Stimulated activated CD4-positive, alpha-beta T cell treated with anti-CD3 and anti-CD28 coated beads, Interleukin-4, amount 100 ng/mL, for 4 hours (primary cell): ENCODE results near the gene IRAK1.
A peak's percentile ranks its signal among the peaks of the same experiment; 100 is the strongest.

Source experiments
- DNase-seq, 2 experiments: peaks; one replicate each; pipeline ENCODE4 v3.0.0-alpha.2; 2020

Gene IRAK1

DNA sequence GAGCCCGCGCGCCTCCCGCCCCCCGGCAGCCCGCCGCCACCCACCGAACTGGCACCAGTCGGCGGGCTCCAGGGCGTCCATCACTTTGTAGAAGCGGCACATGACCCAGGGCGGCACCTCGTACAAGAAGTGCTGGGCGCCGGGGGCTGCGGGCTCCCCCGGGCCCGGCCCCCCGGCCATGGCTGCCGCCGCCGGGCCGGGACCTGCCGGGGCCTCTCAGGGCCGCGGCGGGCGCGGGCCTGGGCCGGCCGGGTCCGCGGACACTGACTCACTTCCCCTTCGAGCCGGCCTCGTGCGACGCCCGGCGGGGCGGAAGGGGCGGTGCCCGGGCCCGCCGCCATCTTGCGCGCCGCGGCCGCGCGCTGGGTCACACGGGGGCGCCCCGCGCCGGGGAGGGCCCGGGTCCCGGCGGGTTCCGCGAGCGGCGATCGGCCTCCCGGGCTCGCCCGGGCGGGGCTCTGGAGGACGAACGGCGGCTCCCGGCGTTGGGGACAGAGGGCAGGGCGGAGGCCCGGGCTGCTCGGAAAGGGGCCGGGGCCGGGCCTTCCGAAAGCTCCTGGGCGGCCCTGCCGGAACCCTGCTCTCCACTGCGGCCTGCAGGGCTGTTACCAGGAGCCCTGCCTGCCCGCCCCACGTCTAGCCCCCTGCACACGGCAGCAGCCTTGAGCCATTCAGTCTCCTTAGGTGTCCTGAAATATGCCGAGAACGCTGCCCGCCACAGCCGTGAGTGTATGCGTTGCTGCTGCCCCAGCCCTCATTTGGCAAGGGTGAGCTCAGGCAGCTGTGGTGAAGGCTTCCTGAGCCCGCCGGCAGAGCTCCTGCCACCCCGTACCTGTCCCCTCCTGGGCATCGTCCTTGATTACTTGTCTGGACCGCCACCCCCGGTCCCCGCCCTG is at the start of gene IRAK1:
IRAK1 (minus strand) TSS at position 270 of the 896 bp plus-strand sequence; CDS start at position 180, 90 bp downstream.
- peak; percentile 48 to 60 for DNase-seq

DNA sequence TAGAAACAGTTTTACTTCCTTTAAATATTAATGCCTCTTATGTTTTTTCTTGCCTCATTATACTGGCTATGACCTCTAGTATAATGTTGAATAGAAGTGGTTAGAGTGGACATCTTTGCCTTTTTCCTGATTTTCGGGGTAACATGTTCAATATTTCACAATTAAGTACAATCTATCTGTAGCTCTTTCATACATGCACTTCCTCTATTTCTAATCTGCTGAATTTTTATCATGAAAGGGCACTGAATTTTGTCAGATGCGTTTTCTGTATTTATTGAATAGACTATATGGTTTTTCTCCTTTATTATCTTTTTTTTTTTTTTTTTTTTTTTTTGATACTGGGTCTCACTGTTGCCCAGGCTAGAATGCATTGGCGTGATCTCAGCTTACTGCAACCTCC is 48.9 kb upstream of the IRAK1 start:
- DNase-seq, result no peak

DNA sequence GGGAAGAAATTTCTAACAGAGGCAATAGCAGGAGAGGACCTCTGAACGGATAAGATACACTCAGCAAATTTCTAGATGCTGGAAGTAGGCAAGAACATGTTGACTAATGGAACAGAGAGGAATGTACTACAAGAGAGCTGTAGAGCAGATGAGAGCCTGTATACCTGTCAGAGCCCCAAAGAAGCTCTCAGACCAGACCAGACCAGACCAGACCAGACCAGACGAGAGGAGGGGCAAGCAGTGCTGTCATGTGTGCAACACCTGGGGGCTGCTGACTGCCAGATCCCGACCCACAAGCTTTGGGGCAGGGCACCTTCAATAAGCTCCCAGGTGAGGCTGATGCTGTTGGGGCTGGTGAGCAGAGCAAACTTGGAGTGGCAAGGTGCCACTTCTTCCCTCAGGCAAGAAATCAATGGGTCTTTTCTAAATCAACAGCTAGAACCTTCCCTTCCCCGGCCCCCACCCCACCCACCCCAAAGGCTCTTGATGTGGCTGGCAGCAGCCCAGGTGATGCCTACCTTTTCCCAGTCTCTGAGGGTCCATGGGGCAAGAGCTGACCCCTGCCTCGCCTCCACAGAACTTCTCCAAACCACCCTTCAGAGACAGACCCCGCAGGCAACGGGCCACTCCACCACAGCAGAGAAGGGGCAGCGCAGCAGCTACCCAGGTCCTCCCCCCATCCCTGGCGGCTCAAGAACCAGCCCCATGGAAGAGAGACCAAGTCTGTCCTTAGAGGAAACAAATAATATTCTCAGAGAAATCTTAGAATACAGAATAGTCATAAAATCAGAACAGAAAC is 45.1 kb upstream of the IRAK1 start:
- no peak for DNase-seq

GRCh38 chrX:154063234-154063633 is 43.5 kb upstream of the IRAK1 start:
- peak; percentile 7 to 9 for DNase-seq

- DNase-seq, result no peak
Measured at GRCh38 chrX:154061801-154062200, 42.1 kb upstream of the IRAK1 start.

- DNase-seq, result no peak
Measured at GRCh38 chrX:154059729-154060245, 40.1 kb upstream of the IRAK1 start.

DNA sequence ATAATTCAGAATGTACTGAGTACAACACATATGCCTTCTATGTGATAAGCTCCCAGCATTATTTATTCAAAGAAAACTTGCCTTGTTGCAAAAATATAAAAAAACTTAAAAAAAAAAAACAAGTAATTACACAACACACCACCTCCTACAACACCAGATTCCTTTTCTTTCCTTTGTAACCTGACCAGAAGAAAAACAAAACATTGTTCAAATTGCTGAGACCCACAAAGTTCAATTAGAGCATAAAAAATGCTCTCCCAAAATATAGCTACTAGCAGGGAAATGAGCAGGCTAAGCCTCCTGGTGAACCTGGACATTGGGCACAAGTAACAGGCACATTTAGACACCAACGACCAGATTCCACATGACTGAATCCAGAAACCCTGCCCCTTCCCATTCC is 39.5 kb upstream of the IRAK1 start:
- no peak for DNase-seq

DNA sequence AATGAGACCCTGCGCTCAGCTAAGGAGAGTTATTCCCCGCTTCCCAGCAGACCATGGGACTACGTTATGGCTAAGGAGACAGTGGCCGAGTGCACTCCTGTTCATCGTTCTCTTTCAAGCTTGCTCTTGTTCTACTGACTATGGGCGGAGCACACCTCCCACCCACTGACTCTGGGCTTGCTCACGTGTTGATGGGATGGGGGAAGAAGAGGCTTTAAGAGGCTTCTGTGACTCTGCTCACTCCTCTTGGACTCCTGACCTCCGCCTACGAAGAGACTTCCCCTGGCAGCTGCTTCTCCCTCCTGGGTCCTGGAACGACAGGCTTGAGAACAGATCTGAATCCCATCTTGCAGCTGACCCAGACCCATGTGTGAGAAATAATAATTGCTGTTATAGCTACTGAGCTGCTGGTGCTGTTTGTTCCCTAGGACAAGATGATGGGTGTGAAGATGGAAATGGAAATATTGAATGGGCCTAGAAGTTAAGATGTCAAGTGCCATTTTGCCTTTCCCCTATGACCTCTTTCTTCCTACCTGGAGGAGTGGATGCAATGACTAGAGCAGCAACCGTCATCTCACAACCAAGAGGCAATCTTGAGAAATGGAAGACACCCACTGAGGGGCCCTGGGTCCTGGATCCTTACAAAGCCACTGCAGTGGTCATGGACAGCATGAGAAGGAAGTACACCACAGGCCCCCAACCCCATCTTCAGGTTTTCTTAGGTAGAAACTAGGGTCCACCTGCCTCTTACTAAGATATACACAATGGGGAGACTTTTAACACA is 38.7 kb upstream of the IRAK1 start:
- DNase-seq, result no peak

- DNase-seq, result no peak
Measured at GRCh38 chrX:154057791-154058190, 38.1 kb upstream of the IRAK1 start.

DNA sequence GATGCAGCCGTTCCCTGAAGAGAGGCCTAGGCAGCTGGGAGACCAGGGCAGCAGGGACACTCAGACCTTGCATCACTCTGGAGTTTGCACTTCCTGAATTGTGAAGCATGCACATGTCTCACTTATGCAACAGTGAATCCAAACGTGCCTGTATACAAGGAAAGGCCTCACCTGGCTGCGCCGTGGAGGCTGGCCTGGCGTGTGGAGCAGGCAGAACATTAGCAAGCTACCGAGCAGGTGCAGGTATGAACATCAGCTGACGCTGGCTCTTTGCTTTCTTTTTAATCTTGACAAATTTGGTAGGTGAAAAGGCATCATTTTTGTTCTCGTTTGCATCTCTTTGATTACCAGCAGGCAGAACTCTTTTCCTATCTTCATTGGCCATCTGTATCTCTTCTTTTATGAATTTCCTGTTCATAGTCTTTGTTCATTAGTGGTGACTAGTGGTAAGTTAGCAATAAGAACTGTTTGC is 37.1 kb upstream of the IRAK1 start:
- DNase-seq, result no peak

DNA sequence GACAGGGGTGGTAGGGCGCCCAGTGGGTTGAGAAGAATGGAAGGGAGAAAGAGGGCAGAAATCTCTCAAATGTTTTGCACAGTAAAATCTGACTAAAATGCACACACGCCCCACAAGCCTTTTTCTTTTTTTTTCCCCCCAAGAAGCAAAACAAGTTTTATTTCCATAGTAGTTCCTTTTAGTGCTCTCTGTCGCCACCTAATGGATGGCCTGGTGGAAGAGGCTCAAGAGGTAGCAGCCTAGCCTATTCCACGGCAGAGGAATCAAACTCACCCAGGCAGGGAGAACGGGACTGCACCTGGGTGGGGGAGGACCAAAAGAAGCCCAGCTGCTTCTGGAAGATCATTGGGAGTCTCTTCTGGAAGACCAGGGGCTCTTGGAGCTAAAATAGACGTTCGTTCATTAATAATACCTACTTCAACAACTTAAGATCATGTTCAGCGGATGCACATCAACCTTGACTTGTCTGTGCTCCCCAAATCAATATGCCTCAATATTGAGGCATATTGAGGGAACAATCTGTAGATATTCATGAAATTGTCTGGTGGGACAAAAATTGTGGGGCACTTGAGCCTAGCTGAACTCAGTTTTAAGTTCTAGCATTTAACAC is 31.6 kb upstream of the IRAK1 start:
- peak; percentile 54 to 64 for DNase-seq

DNA sequence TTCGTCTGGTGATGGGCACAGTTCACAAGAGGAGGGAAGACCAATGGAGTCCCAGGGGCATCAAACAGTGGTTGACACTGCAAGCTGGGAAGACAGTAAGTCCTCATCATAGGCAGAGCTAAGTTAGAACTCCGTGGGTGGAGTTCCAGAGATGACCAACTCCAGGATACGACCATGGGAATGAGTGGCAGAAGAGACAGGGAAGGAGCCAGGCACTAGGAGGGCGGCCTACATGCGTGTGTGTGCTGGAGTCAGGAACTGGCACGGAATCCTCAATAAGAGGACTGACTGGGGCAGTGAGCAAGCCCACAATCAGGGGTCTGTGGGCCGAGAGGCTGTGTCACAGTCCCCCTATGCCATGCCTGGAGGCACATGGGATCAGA is 30.4 kb upstream of the IRAK1 start:
- DNase-seq, result no peak

- no peak for DNase-seq
Measured at GRCh38 chrX:154049209-154050112, 29.8 kb upstream of the IRAK1 start.

- no peak for DNase-seq
Measured at GRCh38 chrX:154048398-154048797, 28.7 kb upstream of the IRAK1 start.

- DNase-seq, result no peak
Measured at GRCh38 chrX:154046940-154047610, 27.4 kb upstream of the IRAK1 start.

DNA sequence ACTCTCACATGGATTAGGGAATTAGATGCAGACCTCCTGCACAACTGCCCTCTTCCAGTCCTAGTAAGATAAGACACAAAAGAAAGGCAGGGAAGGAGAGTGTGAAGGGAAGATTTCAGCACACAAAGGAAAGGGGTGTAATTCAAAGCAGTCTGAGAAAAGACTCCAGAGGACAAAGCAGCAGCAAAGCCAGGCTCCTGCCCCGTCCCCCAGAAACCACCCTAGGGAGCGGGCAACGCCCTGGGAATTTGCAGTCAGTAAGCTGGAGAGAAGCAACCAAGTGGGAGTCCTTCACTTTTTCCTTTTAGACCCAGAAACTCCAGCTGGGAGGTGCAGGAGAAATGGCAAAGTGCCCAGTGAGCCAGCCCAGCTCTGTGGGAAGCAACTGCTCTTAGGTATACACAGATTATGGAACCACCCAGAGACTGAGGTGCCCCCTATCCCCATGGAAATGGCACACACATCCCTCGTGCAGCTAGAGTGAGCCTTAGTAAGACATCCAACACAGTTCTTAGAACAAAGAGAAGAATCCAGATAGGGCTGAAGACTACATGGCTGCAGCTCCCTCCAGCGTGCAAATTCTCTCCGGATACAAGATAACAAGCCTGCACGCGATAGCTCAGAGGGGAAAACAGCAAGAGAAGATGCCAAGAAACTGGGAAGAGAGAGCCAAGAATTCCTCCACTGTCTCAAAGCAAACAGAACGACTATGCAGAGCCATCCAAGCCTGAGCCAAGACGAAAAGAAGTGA is 26.5 kb upstream of the IRAK1 start:
- DNase-seq, result no peak

DNA sequence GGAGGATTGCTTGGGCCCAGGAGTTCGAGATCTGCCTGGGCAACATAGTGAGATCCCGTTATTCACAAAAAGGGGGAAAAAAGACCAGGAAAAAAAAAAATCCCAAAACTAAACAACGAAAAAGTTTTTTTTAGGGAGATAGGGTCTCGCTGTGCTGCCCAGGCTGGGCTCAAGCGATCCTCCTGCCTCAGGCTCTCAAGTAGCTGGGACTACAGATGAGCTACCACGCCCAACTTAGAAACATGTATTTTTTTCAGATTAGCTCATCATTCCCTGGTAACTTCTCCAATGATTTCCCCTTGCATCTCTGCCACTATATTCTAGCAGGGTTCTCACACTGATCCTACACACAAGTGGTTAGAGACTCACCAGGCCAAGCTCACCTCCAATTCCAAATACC is 24.4 kb upstream of the IRAK1 start:
- DNase-seq, result no peak

- DNase-seq, result no peak
Measured at GRCh38 chrX:154043003-154043763, 23.5 kb upstream of the IRAK1 start.

DNA sequence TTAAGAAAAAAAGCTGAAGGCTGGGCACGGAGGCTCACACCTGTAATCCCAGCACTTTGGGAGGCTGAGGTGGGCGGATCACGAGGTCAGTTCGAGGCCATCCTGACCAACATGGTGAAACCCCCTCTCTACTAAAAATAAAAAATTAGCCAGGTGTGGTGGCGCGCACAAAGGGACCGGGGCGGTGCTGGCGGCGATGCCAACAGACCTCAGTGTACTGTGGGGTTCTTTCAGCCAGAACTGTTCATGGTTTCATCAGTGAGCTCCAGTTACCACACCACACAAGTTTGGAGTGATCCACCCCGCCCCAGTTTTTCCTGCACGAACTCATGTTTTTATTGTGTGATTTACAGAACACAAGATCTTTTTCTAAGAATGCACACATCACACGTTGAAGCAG is 21.2 kb upstream of the IRAK1 start:
- DNase-seq, result no peak
